HG02870 (cell line): ENCODE results near the gene DHDH.
"Not testable (repeated sequence)": the region's sequence is repeated elsewhere in the genome, so short reads cannot be mapped to it uniquely, and the experiment has no call there.

ENCODE experiments used
- ATAC-seq: cut with Tn5 transposase; IDR thresholded peaks from one replicate; pipeline ENCODE4 v1.9.1; 2021; ENCODE audit warnings: mild to moderate bottlenecking, moderate library complexity; ENCODE audit not compliant: unreplicated experiment

DHDH gene

GRCh38 chr19:48933382-48933932, at the start of gene DHDH:
Gene DHDH, plus strand, starts transcription at chr19:48933699. Its CDS starts 23 bp downstream, at chr19:48933722.
- ATAC-seq: no peak

GRCh38 chr19:48883726-48884125, 49.8 kb upstream of the DHDH start:
- no peak for ATAC-seq

- ATAC-seq: no peak
Measured at GRCh38 chr19:48887861-48888612, 45.5 kb upstream of the DHDH start.

GRCh38 chr19:48889496-48889895, 44.0 kb upstream of the DHDH start:
- not testable (repeated sequence) for ATAC-seq

- no peak for ATAC-seq
Measured at GRCh38 chr19:48890551-48890950, 42.9 kb upstream of the DHDH start.

GRCh38 chr19:48895226-48895625, 38.3 kb upstream of the DHDH start:
- ATAC-seq: no peak

GRCh38 chr19:48896191-48896720, 37.2 kb upstream of the DHDH start:
- no peak for ATAC-seq

- no peak for ATAC-seq
Measured at GRCh38 chr19:48897181-48897580, 36.3 kb upstream of the DHDH start.

- ATAC-seq: not testable (repeated sequence)
Measured at GRCh38 chr19:48899386-48899749, 34.1 kb upstream of the DHDH start.

- peak; percentile 85 for ATAC-seq
Measured at GRCh38 chr19:48899781-48900476, 33.6 kb upstream of the DHDH start, which contains the start of gene NUCB1. Gene NUCB1, plus strand, starts transcription at chr19:48900312. Its CDS starts 485 bp downstream, at chr19:48900797.

GRCh38 chr19:48900477-48901406, 32.8 kb upstream of the DHDH start:
- ATAC-seq: no peak

GRCh38 chr19:48902291-48902690, 31.2 kb upstream of the DHDH start:
- ATAC-seq: not testable (repeated sequence)

GRCh38 chr19:48903788-48904187, 29.7 kb upstream of the DHDH start:
- ATAC-seq: not testable (repeated sequence)

- no peak for ATAC-seq
Measured at GRCh38 chr19:48905664-48906063, 27.8 kb upstream of the DHDH start.

- ATAC-seq: no peak
Measured at GRCh38 chr19:48906324-48906723, 27.2 kb upstream of the DHDH start.

- no peak for ATAC-seq
Measured at GRCh38 chr19:48907671-48908070, 25.8 kb upstream of the DHDH start.

GRCh38 chr19:48909424-48910077, 23.9 kb upstream of the DHDH start:
- not testable (repeated sequence) for ATAC-seq

GRCh38 chr19:48910803-48911202, 22.7 kb upstream of the DHDH start:
- ATAC-seq: no peak

GRCh38 chr19:48913114-48913889, 20.2 kb upstream of the DHDH start:
- no peak for ATAC-seq
